Measurements from ENCODE around the gene NMRK2.

GRCh38 chr19:3932931-3933810 lies at the start of gene NMRK2:
- TF ChIP-seq, protein P1, sequence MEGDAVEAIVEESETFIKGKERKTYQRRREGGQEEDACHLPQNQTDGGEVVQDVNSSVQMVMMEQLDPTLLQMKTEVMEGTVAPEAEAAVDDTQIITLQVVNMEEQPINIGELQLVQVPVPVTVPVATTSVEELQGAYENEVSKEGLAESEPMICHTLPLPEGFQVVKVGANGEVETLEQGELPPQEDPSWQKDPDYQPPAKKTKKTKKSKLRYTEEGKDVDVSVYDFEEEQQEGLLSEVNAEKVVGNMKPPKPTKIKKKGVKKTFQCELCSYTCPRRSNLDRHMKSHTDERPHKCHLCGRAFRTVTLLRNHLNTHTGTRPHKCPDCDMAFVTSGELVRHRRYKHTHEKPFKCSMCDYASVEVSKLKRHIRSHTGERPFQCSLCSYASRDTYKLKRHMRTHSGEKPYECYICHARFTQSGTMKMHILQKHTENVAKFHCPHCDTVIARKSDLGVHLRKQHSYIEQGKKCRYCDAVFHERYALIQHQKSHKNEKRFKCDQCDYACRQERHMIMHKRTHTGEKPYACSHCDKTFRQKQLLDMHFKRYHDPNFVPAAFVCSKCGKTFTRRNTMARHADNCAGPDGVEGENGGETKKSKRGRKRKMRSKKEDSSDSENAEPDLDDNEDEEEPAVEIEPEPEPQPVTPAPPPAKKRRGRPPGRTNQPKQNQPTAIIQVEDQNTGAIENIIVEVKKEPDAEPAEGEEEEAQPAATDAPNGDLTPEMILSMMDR (IDR thresholded peaks at IDR 0.05; ENCODE audit: poor library complexity): no peak
- TF ChIP-seq EZH2 (IDR thresholded peaks at IDR 0.05; ENCODE audit: borderline replicate concordance) (peak; percentile 57), EZH2phosphoT487 (IDR thresholded peaks at IDR 0.05; ENCODE audit: low read depth, severe bottlenecking, unreplicated experiment) (peak; percentile 16)
